ENCODE data around the gene GTSE1. TPM values are rescaled to one million over a fixed set of nuclear protein-coding genes. Genes with fewer than 3 reads are reported as not detected.

Gene GTSE1
- total and polyA plus RNA-seq, 2 of the 13 experiments (the other 11 are each of a cell fraction or from before 2014, with no cell fraction given), result 10.7 to 13.5 TPM

DNA sequence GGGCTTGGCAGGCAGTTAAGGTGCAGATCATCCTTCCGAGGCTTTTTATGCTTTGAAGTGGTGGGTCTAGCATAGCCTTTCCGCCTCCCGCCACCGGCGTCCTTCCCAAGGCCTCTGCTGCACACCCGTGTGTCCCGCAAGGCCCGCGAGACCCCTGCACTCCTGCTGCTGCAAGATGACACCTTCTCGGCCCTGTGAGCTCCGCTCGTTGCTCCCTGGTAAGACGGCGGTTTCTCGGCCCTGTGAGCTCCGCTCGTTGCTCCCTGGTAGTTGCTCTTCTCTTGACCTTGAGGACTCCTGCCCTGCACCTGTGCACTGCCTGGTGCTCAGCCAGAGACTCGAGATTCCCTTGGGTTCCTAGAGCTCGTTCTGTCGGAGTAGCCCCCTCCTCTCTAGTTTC, 21.0 kb downstream of the GTSE1 start:
- H2AFZ ChIP-seq (ENCODE audit: low read length), result no peak overlapping the region
- no peak for FAIRE-seq
- H3K9me3 ChIP-seq (ENCODE audit: low read length), result no peaks in the 10 kb centered on the region
- in situ Hi-C loops (cut with HindIII; ENCODE audit: extremely low pct_ligation_motif_present, low pct_unique_long_range_greater_than_20kb), result loop anchor here (10.0 kb wide), 1 partner anchor 303 kb away; no protein-coding TSS in a partner anchor
- intact Hi-C loops (cut with micrococcal nuclease; ENCODE audit: unreplicated experiment), result no loop called here
- H3K4me3 ChIP-seq (replicated peaks in 1 of 3; ENCODE audit: insufficient read depth in 1 of 3, low read depth in 2 of 3, low read length in 3 of 3), result no peak overlapping the region
- no peak for ATAC-seq
- no TSS peak for BruUV-seq (replicated peaks)
- POLR2A ChIA-PET, result no interaction called here
- CTCF ChIA-PET (ENCODE audit: low intra/inter-chr PET ratio, low total read pairs), result no interaction called here
- no peaks in the 10 kb centered on the region for H3K79me2 ChIP-seq (ENCODE audit: insufficient read depth, low read length)
- H3K27ac ChIP-seq (ENCODE audit: extremely low read length, insufficient read depth, low read length), result no peak overlapping the region
- H3K27me3 ChIP-seq (ENCODE audit: control insufficient read depth in 1 of 2, insufficient read depth in 2 of 2, low read length in 2 of 2), result no peaks in the 10 kb centered on the region
- no peak for DNase-seq (ENCODE audit: low spot score)
- H3K4me2 ChIP-seq (ENCODE audit: low read depth, low read length), result no peak overlapping the region
- 96% methylated on average over 20 of the region's 20 CpGs for WGBS (ENCODE audit: low lambda C conversion rate)
- no peak for TF ChIP-seq ZNF567 (CRISPR knock-in tag; IDR thresholded peaks at IDR 0.05; ENCODE audit: borderline replicate concordance)
- no peak for TF ChIP-seq KLF12 (CRISPR knock-in tag; IDR thresholded peaks at IDR 0.05; ENCODE audit: borderline replicate concordance)
- no peak for TF ChIP-seq MIER3 (CRISPR knock-in tag; IDR thresholded peaks at IDR 0.05; ENCODE audit: borderline replicate concordance)
- TF ChIP-seq, protein P1, sequence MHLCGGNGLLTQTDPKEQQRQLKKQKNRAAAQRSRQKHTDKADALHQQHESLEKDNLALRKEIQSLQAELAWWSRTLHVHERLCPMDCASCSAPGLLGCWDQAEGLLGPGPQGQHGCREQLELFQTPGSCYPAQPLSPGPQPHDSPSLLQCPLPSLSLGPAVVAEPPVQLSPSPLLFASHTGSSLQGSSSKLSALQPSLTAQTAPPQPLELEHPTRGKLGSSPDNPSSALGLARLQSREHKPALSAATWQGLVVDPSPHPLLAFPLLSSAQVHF (CRISPR knock-in tag; IDR thresholded peaks at IDR 0.05), result no peak
- TF ChIP-seq MAFK (conservative IDR thresholded peaks at IDR 0.05 in 1 of 2, IDR thresholded peaks at IDR 0.05 in 1 of 2; ENCODE audit: low read length in 2 of 2), result no peak
- no peak for TF ChIP-seq ZNF792 (CRISPR knock-in tag; IDR thresholded peaks at IDR 0.05)
- no peaks in the 10 kb centered on the region for H4K20me1 ChIP-seq (ENCODE audit: insufficient read depth, low read length)
- peaks cover 8 to 62% of the 10 kb centered on the region in 2 experiments for H3K36me3 ChIP-seq (replicated peaks in 1 of 2; ENCODE audit: control insufficient read depth in 1 of 2, insufficient read depth in 2 of 2, low read length in 2 of 2)
- no peak overlapping the region for H3K9ac ChIP-seq (ENCODE audit: insufficient read depth, low read depth, low read length)
- H3K4me1 ChIP-seq (ENCODE audit: insufficient read depth, low read length), result no peaks in the 10 kb centered on the region

DNA sequence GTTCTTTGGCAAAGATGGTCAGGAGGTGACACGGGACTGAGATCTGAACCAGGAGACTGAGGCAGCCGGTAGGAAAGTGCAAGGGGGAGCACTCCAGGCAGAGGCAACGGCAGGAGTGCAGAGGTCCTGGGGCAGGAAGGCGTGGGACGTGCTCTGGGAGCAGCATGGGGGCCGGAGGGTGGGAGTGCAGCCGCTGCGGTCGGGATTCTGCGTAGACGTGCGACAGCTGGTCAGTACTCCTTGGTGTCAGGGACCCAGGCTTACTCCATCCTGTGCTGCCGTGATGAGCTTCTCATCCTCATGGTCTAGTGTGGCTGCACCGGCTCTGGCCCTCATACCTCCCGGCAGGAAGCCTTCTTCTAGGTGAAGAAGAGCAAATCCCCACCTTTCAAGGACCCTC, 21.9 kb downstream of the GTSE1 start:
- Histone ChIP-seq H3K27ac (ENCODE audit: extremely low read length, insufficient read depth, low read length) (no peak overlapping the region), H3K4me2 (ENCODE audit: low read depth, low read length) (no peak overlapping the region), H3K4me1 (ENCODE audit: insufficient read depth, low read length) (no peaks in the 10 kb centered on the region), H3K27me3 (ENCODE audit: control insufficient read depth in 1 of 2, insufficient read depth in 2 of 2, low read length in 2 of 2) (no peaks in the 10 kb centered on the region), H2AFZ (ENCODE audit: low read length) (no peak overlapping the region), H3K36me3 (replicated peaks in 1 of 2; ENCODE audit: control insufficient read depth in 1 of 2, insufficient read depth in 2 of 2, low read length in 2 of 2) (peaks cover 13 to 71% of the 10 kb centered on the region in 2 experiments), H3K79me2 (ENCODE audit: insufficient read depth, low read length) (no peaks in the 10 kb centered on the region), H3K9me3 (ENCODE audit: low read length) (no peaks in the 10 kb centered on the region), H3K9ac (ENCODE audit: insufficient read depth, low read depth, low read length) (no peak overlapping the region), H4K20me1 (ENCODE audit: insufficient read depth, low read length) (no peaks in the 10 kb centered on the region), H3K4me3 (replicated peaks in 1 of 3; ENCODE audit: insufficient read depth in 1 of 3, low read depth in 2 of 3, low read length in 3 of 3) (no peak overlapping the region)
- DNase-seq (ENCODE audit: low spot score) (no peak), ATAC-seq (no peak), FAIRE-seq (no peak)
- ChIA-PET POLR2A (no interaction called here), CTCF (ENCODE audit: low intra/inter-chr PET ratio, low total read pairs) (no interaction called here)
- 98% methylated on average over 13 of the region's 15 CpGs for WGBS (ENCODE audit: low lambda C conversion rate)
- BruUV-seq (replicated peaks), result no TSS peak
- intact Hi-C loops (cut with micrococcal nuclease; ENCODE audit: unreplicated experiment), result no loop called here
- in situ Hi-C loops (cut with HindIII; ENCODE audit: extremely low pct_ligation_motif_present, low pct_unique_long_range_greater_than_20kb), result loop anchor here (10.0 kb wide), 1 partner anchor 304 kb away; no protein-coding TSS in a partner anchor
- no peak for TF ChIP-seq ZNF331 (CRISPR knock-in tag; IDR thresholded peaks at IDR 0.05)
- TF ChIP-seq ZNF7 (CRISPR knock-in tag; IDR thresholded peaks at IDR 0.05), result no peak
- TF ChIP-seq SOX6 (IDR thresholded peaks at IDR 0.05), result no peak
- TF ChIP-seq SOX6 (CRISPR knock-in tag; IDR thresholded peaks at IDR 0.05), result no peak
- TF ChIP-seq LCORL (IDR thresholded peaks at IDR 0.05), result no peak
- no peak for TF ChIP-seq LCORL (CRISPR knock-in tag; IDR thresholded peaks at IDR 0.05)
- TF ChIP-seq MED8 (CRISPR knock-in tag; IDR thresholded peaks at IDR 0.05; ENCODE audit: insufficient replicate concordance), result no peak
- TF ChIP-seq, protein P2, sequence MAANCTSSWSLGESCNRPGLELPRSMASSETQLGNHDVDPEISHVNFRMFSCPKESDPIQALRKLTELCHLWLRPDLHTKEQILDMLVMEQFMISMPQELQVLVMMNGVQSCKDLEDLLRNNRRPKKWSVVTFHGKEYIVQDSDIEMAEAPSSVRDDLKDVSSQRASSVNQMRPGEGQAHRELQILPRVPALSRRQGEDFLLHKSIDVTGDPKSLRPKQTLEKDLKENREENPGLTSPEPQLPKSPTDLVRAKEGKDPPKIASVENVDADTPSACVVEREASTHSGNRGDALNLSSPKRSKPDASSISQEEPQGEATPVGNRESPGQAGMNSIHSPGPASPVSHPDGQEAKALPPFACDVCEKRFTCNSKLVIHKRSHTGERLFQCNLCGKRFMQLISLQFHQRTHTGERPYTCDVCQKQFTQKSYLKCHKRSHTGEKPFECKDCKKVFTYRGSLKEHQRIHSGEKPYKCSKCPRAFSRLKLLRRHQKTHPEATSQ (CRISPR knock-in tag; IDR thresholded peaks at IDR 0.05; ENCODE audit: borderline replicate concordance), result no peak
- TF ChIP-seq HNF4A (CRISPR knock-in tag; IDR thresholded peaks at IDR 0.05), result no peak
- no peak for TF ChIP-seq TP53 (CRISPR knock-in tag; conservative IDR thresholded peaks at IDR 0.05)
- no peak for TF ChIP-seq ZNF589 (CRISPR knock-in tag; conservative IDR thresholded peaks at IDR 0.05)
- no peak for TF ChIP-seq ZNF501 (CRISPR knock-in tag; IDR thresholded peaks at IDR 0.05)
- no peak for TF ChIP-seq TEAD2 (CRISPR knock-in tag; IDR thresholded peaks at IDR 0.05)
- no peak for TF ChIP-seq RARA (CRISPR knock-in tag; IDR thresholded peaks at IDR 0.05)

Data from HepG2 (cell line).